GM21529 (cell line): ENCODE results near the gene AGPAT2.

ENCODE experiments used
- ATAC-seq: cut with Tn5 transposase; IDR thresholded peaks from one replicate; pipeline ENCODE4 v1.9.1; 2021; ENCODE audit not compliant: unreplicated experiment

Gene AGPAT2

DNA sequence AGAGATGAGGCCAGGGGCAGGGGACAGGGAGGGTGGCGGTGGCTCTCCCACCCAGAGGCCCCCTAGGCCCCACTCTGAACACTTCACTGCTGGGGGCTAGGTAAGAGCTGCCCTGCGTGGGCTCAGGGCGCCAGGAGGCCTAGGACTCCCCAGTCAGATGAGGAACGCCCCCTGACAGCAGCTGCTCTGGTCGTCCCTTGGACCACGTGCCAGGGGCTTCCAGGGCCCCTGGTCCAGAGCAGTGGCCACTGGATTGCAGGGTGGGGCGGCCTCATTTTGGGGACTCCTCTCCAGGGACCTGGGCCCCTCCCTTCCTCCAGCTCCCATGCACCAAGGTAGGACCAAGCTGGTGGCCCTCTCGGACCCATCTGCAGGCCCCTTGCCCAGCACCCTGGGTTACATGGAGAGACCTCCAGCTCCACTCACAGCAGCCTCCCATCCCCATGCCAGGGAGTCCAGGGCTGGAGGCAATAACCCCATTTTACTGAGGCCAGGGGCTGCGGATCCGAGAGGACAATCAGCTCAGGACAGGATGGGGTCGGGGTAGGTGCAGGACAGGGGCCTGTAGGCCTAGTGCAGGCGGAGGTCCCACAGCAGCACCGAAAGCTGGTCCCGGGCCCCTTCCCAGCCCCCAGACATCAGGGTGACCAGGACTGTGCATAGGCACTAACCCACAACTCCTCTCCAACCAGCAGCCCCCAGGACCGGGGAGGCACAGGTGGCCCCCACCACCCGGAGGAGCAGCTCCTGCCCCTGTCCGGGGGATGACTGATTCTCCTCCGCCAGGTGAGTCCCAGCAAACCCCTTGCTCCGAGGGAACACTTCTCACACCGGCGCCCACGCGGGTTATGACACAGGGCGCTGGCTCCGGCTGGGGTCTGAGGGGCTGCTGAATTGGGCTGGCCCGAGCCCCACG is 23.0 kb downstream of the AGPAT2 start:
- no peak for ATAC-seq

DNA sequence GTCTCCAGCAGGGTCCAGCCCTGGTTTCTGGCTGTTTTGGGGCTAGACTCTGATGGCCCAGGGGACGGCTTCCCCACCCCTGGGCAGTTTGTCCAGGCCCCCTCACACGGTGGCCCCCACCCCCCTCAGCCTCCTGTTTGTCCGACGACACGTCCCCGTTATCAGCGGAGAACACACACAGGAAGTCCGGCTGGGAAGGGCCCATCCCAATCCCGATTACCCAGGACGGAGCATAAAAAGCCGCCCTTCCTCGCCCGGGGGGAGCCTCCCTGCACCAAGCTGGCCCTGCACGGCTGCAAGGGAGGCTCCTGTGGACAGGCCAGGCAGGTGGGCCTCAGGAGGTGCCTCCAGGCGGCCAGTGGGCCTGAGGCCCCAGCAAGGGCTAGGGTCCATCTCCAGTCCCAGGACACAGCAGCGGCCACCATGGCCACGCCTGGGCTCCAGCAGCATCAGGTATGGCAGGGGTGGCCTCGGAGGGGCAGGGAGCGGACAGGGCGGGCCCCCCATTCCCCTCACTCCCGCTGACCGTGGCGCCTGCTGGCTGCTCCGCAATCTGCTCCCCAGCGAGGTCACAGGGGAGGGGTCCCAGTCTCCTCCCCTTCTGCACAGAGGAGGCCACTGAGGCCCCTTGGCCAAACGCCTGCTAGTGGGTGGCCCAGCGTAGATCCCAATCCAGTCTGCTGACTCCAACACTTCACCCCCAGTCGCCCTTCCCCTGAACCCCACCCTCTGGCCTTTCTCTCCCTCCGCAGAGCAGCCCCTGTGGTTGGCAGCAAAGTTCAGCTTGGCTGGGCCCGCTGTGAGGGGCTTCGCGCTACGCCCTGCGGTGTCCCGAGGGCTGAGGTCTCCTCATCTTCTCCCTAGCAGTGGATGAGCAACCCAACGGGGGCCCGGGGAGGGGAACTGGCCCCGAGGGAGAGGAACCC is 24.3 kb downstream of the AGPAT2 start, which contains the start of gene EGFL7:
Gene EGFL7, plus strand, starts transcription at position 261 of the 926 bp plus-strand sequence. CDS start 5,367 bp downstream, outside the sequence.
- ATAC-seq, result no peak

DNA sequence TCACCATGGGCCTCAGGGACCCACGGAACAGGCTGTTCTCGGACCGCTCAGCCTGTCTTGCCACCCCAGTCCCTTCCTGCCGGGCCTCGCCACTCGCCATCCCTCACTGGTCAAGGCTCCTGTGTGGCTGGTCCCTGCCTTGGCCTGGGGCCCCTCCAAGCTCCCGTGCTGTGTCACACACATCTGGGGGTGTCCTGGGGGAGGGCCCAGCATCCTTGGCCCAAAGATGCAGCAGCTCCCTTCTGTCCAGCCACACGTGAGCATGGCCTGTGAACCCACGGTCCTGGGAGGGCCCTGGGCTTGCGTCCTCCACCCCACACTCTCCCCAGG is 25.0 kb downstream of the AGPAT2 start:
- ATAC-seq, result no peak

DNA sequence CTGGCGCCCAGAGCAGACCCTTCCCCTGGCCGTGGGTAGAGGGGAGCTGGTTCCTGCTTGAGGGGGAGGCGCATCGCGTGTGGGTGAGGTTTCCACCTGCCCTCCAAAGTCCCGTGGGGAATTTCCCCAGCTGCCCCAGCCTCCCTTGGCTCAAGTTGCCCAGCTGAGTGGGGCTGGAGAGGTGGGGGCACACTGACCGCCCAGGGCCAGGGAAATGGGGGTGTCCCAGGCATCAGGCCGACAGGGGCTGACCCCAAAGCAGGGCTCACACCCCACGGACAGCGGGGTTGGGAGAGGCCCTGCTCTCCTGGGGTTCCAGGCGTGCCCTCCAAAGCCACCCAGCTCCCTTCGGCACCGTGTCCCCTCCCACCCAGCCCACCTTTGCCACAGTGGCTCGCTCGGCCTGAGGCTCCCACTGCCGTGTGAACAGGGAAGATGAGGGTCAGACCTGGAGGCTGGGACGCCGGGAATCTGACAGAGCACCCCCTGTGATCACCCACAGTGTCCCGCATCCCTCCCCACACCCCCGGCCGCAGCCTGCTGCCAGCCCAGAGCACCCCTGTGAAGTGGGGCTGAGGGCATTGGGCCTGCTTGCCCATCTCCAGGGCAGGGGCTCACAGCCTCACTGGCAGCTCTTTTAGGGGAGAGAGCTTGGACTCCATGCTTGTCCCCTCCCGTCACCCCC is 25.5 kb downstream of the AGPAT2 start:
- ATAC-seq, result no peak

DNA sequence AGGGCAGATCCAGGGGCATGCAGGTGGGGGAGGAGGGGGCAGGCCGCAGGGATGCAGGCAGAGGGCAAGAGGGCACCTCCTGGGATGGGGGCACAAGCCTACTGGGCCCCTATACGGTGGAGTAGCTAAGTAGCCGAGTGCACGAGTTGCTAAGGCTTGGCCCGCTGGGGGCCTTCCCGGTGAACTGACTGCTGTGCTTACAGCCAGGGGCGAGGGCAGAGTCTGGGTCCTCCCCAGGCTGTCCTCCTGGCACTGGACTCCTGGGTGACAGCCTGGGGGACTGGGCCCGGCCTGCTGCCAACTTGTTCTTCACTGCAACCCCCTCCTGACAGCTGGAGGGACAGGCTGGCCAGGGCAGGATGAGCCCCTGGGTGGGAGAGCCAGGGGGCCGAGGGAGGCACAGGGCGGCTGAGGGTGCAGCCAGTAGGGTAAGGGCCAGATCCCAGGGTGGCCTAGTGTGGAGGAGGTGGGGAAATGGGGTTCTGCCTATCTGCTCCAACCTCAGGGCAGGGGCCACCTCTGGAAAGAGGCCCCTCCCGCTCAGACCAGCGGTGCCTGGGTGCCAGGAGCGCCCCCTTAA is 26.2 kb downstream of the AGPAT2 start:
- no peak for ATAC-seq

DNA sequence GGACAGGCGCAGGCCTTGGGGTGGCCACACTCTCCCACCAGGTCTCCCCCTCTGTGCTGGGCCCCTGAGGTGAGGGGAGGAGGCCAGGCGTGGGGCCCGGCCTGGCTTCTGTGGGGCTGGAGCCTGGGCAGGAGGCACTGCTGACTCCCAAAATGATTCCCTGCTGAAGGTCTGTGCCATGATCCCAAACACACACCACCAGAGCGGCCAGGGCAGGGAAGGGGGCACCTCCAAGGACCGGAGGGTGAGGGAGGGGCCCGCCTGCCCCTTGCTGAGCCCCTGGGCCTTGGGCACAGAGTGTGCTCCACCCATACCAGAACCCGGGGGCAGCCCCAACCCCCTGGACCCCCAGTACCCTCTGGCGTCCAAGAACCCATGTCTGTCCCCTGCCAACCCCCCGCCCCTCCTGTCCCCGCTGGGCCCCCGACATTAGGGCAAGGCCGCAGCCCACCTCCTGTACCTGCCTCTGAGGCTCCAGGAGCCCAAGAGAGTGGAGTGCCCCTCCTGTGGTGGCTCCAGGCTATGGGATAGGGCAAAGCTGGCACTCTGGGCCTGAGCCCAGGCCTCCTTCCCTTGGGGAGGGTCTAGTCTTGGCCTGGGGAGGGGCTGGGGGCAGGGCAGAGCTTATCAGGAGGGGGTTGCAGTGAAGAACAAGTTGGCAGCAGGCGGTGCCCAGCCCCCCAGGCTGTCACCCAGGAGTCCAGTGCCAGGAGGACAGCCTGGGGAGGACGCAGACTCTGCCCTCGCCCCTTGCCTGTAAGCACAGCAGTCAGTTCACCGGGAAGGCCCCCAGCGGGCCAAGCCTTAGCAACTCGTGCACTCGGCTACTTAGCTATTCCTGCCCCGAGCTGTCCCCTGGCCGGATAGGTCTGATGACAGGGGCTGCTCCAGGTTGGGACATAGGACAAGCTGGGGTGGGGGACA is 27.1 kb downstream of the AGPAT2 start:
- no peak for ATAC-seq

DNA sequence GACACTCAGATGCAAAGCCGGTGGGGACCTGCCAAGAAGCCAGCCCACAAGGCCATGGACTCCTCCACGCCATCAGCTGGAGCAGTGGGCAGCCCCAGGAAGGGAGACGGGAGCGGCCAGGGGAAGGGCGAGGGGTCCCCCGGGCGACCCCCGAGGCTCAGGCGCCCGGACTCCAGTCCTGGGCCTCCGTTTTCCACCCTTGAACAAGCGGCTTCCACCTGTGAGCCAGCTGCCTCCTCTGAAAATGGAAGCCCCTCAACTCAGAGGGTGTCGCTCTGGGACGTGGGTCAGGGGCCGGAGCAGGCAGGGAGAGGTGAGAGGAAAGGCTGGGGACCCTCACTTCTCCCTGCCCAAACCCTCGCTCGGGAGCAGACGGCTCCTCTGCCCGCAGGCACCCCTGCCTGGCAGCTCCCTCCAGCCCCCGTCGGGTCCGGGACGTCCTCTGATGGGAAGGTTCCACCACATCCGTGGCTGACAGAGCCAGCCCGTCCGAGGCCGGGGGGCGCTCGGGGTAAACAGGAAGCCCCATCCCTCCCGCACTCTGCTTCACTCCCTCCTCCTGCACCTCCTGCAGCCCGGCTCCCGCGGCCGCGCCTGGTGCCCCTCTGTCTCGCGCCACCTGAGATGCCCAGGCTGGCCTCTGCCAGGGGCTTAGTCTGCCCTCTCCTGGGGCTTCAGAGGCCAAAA is 28.3 kb downstream of the AGPAT2 start:
- ATAC-seq, result no peak

DNA sequence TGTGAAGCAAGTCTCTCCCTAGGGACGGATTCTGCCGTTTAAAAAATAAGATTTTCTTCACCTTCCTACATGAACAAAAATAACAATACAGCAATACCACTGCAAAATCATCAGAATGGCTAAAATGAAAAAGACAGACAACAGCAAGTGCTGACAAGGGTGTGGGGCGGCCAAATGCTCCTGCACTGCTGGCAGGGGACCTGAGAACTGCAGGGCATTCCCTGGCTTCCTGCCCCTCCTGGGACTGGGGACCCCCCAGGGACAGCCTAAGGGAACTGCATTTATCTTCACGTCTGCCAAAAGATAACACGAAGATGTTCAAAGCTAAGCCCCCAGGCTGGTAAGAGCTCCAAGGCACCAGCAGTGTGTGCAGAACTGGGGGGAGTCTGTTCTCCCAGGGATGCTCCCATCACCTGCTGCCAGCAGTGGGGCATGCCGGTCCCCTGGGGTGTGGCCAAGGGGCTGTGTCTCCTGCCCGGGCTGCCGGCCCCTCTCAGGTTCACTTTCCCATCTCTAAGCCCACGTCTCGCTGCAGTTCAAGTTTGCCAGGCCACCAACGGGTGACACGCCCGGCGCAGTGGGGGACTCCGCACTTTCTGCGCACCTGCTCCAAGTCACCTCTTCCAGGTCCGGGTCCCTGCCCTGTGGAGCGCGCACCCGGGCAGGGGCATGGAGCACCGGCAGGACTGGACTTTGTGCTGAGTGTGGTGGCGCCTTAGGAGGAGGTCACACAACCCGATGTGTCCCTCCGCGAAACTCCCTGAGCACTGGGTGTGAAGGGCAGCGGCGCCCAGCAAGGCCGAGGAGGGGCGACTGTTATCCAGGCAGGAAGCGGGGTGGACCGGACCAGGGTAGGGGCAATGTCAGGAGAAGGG is 29.0 kb downstream of the AGPAT2 start:
- ATAC-seq, result no peak

DNA sequence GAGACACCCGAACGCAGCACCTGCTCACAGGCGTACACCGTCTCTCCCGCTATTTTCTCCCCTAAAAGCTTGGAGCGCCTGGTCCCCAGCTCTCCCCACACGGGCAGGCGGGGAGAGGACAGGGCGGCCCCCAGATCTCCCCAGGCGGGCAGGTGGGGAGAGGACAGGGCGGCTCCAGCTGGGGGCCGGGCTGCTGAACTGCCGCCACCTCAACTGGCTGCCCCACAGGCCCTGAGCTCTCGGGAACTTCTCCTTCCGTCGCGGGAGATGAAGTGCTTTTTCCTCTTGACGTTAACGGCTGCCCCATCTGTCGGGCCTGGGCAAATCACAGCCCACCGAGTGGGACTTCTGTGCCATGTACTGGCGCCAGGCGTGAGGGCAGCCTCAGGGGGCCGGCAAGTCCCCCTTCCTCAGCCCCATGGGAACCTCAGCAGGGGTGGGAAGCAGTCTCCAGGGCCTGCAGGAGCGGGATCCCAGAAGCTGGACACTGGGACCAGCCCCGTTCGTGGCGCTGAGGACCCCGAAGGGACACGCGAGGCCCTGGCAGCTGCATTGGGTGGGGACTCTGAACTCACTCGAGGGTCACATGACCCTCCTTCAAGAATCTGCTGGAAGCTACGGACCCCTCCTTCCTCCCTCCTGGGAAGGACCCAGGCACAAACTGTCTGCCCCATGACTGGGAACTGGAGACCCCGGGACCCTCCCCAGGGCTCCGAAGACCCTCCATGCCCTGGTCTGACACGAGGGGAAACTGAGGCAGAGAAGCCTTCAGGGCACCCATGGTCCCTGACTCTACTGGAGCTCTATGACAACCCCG is 30.3 kb downstream of the AGPAT2 start:
- no peak for ATAC-seq

DNA sequence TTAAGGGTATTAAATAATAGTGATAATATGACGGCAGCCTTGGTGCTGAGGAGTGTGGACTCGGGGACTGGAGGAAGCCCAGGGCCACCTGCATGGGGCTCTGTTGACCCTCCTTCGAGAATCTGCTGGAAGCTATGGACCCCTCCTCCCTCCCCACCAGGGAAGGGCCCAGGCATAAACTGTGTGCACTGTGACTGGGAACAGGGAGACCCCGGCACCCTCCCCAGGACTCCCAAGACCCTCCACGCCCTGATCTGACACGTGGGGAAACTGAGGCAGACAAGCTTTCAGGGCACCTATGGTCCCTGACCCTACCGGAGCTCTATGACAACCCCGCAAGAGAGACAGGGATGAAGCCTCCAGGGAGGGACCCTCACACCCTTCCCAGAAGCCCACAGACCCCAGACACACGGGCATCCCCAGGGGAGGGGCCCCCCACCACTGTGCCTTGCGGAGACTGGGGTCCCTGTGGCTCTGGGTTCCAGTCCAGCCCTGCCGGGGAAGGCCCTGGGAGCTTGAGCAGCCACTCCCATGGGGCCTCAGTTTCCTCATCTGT is 31.0 kb downstream of the AGPAT2 start:
- ATAC-seq, result no peak

DNA sequence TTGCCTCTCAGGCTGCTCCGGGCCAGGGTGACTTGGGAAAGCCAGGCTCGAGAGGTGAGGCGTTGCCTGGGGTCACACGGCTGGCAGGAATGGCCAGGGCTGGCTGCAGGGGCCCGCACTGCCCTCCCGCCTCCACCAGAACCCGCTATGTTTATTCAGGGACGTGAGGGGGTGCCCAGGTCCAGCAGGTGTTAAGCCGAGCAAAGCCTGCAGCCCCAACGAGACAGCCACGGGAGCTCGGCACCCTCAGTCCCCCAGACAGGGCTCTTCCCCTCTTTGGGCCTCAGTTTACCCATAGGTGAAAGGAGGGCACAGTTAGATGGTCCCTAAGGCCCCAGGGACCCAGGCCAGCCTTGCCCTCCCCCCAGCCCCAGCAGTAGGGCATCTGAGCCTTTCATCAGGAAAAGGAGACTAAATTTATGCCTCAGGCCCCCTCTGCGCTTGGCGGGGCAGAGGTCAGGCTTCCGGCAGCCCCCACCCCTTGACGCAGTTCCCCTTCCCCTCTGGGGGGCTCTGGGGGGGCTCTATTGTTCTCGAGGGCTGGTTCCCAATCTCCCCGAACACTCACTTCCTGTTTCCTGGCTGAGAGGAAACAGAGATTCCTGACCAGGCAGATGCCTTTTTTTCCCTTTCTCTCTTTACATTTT is 31.6 kb downstream of the AGPAT2 start:
- ATAC-seq, result no peak

DNA sequence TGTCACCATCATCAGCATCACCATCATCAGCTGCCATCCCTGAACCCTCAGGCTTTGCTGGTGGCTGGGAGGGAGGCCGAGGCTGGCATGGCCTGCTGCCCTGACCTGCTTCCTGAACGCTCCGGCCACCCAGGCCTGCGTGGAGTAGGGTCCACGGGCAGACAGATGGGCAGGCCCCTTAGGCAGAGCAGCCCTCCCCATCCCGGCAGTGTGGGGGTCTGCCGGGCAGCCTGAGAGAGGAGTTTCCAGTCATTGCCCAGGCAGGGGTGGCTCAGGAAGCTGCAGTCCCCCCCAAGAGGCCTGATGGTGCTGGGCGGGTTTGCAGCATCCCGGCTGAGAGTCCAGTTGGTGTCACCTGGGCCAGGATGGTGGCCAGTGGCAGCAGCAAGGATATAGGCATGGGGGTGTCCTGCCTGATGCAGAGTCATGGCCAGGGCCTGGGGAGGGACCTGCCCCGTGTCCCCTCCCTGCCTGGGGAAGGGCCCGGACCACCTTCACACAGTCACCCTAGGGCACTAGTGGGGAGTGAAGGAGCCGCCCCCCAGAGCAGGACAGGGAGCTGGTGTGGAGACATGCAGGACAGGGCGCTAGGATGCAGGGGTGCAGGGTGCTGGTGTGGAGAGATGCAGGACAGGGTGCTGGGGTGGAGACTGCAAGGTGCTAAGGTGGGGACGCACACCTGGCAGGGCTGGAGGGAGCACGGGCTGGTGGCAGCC is 32.3 kb downstream of the AGPAT2 start:
- no peak for ATAC-seq

DNA sequence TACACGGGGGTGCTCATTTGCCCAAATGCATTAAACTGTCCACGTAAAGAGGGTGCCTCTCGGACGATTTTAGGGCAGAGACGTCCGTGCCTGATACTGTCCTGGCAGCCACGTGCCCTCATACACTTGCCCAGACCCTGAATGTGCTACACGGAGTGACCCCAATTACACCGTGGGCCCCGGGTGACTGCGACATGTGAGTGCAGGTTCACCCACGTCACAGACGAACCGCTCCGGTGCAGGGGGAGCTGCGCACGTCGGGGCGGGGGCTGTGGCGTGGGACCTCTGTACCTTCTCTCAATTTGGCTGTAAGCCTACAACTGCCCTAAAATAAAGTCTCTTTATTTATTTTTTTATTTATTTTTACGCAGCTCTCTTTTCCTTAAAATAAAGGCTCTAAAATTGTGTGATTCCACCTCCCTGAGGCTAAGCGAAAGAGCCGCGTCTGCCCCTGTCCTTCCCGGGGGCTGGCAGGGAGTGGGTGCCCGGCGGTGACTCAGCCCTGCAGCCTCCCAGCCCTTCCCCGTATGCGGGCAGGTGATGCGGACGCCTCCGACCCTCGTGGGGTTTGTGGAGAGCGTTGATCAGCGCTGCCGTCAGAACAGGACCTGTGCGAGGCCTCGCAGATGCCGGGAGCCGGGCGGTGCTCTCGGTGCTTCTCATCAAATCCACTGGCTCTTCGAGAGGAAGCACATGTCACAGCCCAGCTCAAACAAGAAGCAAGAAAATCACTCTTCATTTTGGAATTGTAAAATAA is 33.8 kb downstream of the AGPAT2 start:
- no peak for ATAC-seq

DNA sequence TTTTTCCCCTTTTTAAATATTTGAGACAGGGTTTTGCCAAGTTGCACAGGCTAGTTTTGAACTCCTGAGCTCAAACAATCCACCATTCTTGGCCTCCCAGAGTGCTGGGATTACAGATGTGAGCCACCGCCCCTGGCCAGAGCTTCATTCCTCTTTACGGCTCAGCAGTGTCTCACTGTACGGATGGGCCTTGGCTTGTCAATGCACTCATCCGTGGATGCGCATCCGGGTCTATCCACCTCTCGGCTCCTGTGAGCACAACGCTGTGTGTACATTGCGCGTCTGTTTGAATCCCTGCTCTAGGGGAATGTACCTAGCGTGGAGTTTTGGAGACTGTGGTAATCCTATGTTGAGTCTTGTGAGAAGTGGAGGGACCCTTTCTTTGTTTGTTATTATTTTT is 35.4 kb downstream of the AGPAT2 start:
- no peak for ATAC-seq

DNA sequence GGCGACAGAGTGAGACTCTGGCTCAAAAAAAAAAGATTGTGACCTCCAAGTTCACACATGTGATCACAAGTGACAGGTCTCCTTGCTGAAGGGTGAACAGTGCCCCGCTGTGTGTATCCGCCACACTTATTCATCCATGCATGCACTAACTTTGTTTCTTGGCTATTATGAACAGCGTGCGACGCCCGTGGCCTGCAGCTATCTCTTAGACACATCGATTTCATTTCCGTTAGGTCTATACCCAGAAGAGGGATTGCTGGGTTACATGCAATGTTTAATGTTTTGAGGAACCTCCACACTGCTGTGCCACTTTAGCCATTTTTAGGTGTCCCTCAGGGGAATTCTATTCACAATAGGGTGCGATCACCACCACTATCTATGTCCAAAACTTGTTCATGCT is 36.6 kb downstream of the AGPAT2 start:
- no peak for ATAC-seq
